Stimulated activated CD4-positive, alpha-beta T cell treated with anti-CD3 and anti-CD28 coated beads, Interleukin-15, amount 100 ng/mL, for 1 hour (primary cell): ENCODE measurements around the gene CAMK2N1.

Experiments used
- DNase-seq, 2 donors: peaks; one replicate each; pipeline ENCODE4 v3.0.0-alpha.2; 2020; ENCODE audit warnings: low read depth in 1 of 2, low spot score in 1 of 2

The CAMK2N1 gene

DNA sequence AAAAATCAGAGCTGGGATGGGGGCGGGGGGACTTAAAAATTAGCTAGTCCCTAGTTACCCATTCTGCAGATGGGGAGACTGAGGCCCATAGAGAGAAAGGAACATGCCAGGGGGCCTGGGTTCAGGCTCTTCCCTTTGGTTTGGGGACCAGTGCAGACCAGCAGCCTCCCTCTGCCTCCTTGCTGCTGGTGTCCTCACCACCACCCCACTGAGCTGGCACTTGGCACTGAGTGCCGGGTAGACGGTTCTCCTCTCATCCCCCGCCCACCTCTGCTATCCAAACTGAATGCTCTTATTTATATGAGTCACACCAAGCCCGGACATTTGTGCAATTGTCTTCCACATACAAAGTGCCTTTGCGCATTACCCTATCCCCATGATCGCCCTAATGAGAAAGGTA lies 39.2 kb downstream of the CAMK2N1 start:
- no peak for DNase-seq

DNA sequence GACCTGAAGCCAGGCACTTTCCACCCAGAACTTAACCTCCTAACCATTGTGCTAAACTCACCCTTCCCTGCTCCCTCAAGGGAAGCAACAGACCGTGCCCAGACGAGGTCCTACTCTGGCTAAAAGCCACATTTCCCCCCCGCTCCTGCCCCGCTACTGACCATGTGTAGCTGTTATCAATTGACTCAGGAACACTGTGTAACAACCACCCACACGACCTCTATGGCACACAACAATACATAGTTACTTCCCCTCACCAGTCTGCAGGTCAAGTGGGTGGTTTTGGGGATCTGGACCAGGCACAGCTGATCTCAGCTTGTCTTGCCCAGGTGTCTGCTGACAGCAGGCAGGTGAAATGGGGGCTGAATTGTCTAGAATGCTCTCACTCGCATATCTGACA lies 40.1 kb downstream of the CAMK2N1 start:
- no peak for DNase-seq

DNA sequence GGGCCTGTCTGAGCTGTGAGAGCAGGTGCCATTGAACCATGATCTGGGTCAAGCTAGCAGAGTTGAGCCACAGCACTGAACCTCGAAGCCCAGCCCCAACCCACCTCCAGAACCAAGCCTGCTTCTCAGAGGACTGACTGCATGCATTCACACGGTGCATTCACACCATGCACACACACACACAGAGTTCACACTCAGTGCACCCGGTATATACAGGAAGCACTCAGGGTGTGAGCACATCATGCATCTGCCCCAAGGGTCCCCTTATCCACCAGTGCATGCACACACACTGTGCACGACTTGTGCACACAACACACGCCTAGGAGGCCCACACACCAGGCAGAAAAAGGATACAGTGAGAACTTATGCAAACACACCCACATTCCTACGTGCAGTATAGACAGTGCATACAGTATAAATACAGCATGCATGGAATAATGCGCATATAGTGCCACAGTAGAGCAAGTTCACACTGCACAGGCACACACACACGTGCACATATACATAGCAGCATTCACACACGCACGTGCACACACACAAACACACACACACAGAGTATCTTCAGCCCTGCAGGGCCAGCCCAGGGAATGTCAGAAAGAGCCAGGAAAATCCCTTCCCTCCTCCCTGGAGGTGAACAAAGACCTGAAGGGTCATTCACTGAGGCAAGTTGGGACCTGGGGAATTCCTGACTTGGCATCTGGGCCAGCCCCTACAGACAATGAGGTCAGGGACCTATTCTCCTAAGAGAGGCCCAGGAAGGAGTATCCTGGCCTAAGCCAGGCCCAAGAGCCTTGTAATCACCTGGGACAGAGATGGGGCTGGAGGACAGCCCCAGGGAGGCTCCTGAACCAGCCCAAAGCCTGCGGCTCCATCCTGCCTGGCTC lies 42.1 kb downstream of the CAMK2N1 start:
- no peak for DNase-seq

DNA sequence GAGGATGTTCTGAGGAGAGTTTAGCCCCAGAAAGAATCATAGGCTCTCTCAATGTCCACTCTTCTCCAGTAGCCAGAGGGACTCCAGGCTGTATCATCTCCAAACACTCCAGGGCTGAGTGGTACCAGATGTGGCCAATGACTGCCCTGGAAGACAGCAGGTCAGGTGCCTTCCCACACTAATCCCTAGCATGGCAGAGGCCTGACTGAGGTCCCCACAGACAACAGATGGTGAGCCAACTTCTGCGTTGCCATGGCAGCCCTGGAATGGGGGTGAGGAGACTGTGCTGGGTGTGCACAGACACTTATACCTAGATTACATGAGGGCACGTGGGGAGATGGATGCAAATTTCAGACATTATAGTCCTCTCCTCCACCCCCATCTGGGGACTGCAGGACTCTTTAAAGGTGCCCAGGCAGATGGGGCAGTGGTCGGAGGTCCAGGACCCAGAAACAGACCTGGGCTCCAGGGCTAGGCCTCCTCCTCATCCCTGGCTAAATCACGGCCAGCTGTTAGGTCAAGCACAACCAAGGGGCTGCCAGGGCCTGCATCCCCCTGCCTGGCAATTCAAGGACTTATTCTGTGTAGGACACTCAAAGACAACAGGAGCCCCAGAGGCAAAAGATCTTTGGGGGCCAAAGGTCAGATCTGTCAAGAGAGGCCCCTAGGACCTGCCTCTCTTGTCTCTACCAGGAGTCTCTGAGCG lies 42.9 kb downstream of the CAMK2N1 start:
- DNase-seq: no peak

DNA sequence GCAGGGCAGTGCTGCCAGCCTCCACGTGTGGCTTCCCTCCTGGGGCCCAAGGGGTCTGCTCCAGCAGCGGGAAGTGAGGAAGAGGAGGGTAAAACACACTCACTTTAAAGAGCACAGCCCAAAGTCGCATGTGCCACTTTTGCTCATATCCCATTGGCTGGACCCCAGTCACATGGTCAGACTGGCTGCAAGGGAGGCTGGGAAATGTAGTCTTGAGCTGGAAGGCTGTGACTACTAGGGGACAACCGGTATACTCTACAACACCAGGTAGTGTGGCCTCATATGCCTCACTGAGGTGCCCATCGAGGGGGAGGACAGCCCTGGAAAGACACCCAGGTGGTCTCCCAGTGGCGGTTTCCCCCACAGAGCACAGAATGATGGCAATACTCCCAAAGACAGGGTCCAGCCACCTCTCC lies 45.2 kb downstream of the CAMK2N1 start:
- no peak for DNase-seq

DNA sequence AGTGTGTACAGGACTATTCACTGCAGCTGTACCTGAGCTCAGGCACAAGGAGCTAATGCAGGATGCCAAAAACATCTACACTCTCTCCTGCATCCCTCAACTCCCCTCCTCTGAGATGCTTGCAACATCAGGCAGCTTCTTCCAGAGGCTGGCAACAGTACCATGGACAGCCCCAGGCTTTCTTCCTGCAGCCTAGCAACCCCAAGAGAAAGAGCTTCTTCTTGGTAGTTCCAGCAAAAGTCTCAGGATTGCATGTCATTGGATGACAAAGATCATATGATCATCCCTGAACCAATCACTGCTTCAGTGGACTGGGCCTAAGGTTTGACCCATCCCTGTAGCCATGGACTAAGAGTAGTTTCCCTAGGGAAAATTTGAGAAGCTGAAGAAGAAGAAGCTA lies 46.7 kb downstream of the CAMK2N1 start:
- no peak for DNase-seq

DNA sequence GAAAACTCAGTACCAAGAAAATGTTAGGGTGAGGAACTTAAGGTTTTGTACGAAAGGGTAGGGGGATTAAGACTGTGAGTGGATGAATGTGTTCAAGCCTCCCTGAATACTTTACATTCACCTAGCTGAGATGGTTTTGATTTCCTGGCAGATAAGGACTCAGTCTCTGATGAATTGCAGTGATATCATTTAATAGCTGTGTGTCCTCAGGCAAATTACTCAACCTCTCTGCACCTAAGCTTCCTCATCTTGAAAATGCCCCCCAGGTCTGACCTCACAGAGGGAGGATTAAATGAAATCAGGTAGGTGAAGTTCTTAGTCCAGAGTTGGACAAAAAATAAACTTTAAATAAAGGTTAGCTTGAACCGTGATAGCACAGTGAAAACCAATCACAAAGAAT lies 48.4 kb downstream of the CAMK2N1 start:
- no peak for DNase-seq

DNA sequence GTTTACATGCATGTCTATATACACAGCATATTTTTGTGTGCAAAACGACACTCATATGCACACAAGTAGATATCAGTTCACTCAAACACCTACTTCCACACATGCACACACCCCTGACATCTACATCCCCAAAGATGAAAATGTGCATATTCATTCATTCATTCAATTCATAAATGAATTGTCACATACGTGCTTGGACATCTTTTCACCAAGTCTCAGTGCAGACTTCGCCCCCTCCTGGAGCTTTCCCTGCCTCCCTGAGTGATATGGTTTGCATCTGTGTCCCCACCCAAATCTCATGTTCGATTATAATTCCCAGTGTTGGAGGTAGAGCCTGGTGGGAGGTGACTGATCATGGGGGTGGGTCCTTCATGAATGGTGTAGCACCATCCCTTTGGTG lies 53.1 kb downstream of the CAMK2N1 start:
- no peak for DNase-seq
